ENCODE measurements around the gene ARAF. TPM values are rescaled to one million over a fixed set of nuclear protein-coding genes. Genes with fewer than 3 reads are reported as not detected.

ARAF gene
- total and polyA plus RNA-seq, 2 donors (not counting 3 experiments of a cell fraction or from before 2014, with no cell fraction given) = 62.7 to 69.5 TPM

- Histone ChIP-seq H3K9ac (replicated peaks; ENCODE audit: extremely low read depth, insufficient read depth, low read length) (no peak overlapping the region), H3K4me1 (ENCODE audit: control insufficient read depth, extremely low read depth, insufficient read depth, low read length) (no peaks in the 10 kb centered on the region), H3K36me3 (ENCODE audit: control insufficient read depth in 2 of 2, extremely low read depth in 1 of 2, insufficient read depth in 2 of 2, low read length in 2 of 2) (no peaks in the 10 kb centered on the region), H3K9me1 (replicated peaks; ENCODE audit: control insufficient read depth, extremely low read depth, insufficient read depth, low read length) (no peaks in the 10 kb centered on the region), H3K9me3 (replicated peaks; ENCODE audit: control insufficient read depth, insufficient read depth, low read length) (no peaks in the 10 kb centered on the region), H2AFZ (ENCODE audit: low read depth, low read length) (no peak overlapping the region), H3K4me3 (replicated peaks in 1 of 3; ENCODE audit: insufficient read depth in 1 of 3, low read depth in 1 of 3, low read length in 3 of 3) (no peak overlapping the region), H3K27ac (ENCODE audit: insufficient read depth, low read depth, low read length) (no peak overlapping the region), H3K27me3 (ENCODE audit: control insufficient read depth in 2 of 2, insufficient read depth in 2 of 2, low read length in 2 of 2) (peaks cover 0 to under 1% of the 10 kb centered on the region in 2 experiments), H3K4me2 (ENCODE audit: insufficient read depth, low read length) (no peak overlapping the region), H4K20me1 (replicated peaks; ENCODE audit: control insufficient read depth, extremely low read depth, insufficient read depth, low read length) (no peaks in the 10 kb centered on the region), H3K79me2 (ENCODE audit: control insufficient read depth, insufficient read depth, low read length) (no peaks in the 10 kb centered on the region)
- POLR2A ChIA-PET = no interaction called here
- FAIRE-seq (no peak), DNase-seq (ENCODE audit: low read depth, low spot score) (no peak)
- TF ChIP-seq FOS (IDR thresholded peaks at IDR 0.05; ENCODE audit: borderline replicate concordance, insufficient read depth, low read length) = no peak
- TF ChIP-seq POLR2AphosphoS5 (IDR thresholded peaks at IDR 0.05; ENCODE audit: insufficient read depth, low read depth, low read length) = no peak
- no peak for TF ChIP-seq JUN (IDR thresholded peaks at IDR 0.05; ENCODE audit: borderline replicate concordance, insufficient read depth, insufficient read length, low read depth)
- TF ChIP-seq GATA2 (IDR thresholded peaks at IDR 0.05; ENCODE audit: insufficient read depth, insufficient read length, low read depth, low read length) = no peak
- no peak for TF ChIP-seq MAX (IDR thresholded peaks at IDR 0.05; ENCODE audit: insufficient read depth, insufficient read length)
- no peak for TF ChIP-seq EZH2 (IDR thresholded peaks at IDR 0.05; ENCODE audit: borderline replicate concordance, low read depth, low read length, severe bottlenecking)
- TF ChIP-seq MYC (IDR thresholded peaks at IDR 0.05; ENCODE audit: low read depth, low read length) = no peak
- no peak for TF ChIP-seq CTCF (IDR thresholded peaks at IDR 0.05; ENCODE audit: extremely low read depth in 1 of 2, insufficient read depth in 1 of 2, low read depth in 1 of 2, low read length in 2 of 2)
- TF ChIP-seq POLR2A (IDR thresholded peaks at IDR 0.05; ENCODE audit: low read depth, low read length) = no peak
- CTCF ChIA-PET = no interaction called here
- dilution Hi-C loops (cut with MboI; ENCODE audit: extremely low pct_ligation_motif_present, low sequenced_read_pairs) (no loop called here), intact Hi-C loops (cut with micrococcal nuclease) (no loop called here)
- no TSS peak for BruUV-seq (replicated peaks)
Observed at GRCh38 chrX:47610511-47610910, 49.5 kb downstream of the ARAF start.

Measured in endothelial cell of umbilical vein (primary cell).